H1 (cell line): ENCODE data around the gene CCDC141. TPM values are rescaled to one million over a fixed set of nuclear protein-coding genes. Genes with fewer than 3 reads are reported as not detected.

Experiments
- CTCF ChIA-PET: fragments of 300-600 bp; sonication (Branson Sonifier 250); formaldehyde crosslinking; loops from one replicate; lab custom pipeline; 2021; ENCODE audit not compliant: partially characterized antibody; lab: Charles Lee
- POLR2A ChIA-PET: fragments of 300-600 bp; sonication (Branson Sonifier 250); formaldehyde crosslinking; loops from one replicate; lab custom pipeline; 2021; ENCODE audit warnings: inconsistent platforms; ENCODE audit not compliant: partially characterized antibody; lab: Charles Lee
- DNase-seq, 2 experiments: peaks; one replicate each; pipeline versions ENCODE4 v3.0.0 to v3.0.0-alpha.2; 2010 to 2022; ENCODE audit warnings: low spot score in 2 of 2, low read depth in 1 of 2, mixed read lengths in 1 of 2
- FAIRE-seq: peaks from 2 replicates; lab custom pipeline; 2011; peaks lifted over from hg19 to GRCh38; lab: Jason Lieb, UNC
- H2AFZ ChIP-seq: 2 replicates; pipeline ENCODE4 v1.8.1; 2012; ENCODE audit warnings: low read length, inconsistent platforms
- H2AK5ac ChIP-seq: 2 replicates; pipeline ENCODE4 v1.6.1; 2013; ENCODE audit warnings: low read depth, low read length
- H2BK120ac ChIP-seq: replicated peaks from 2 replicates; pipeline ENCODE3; 2013; ENCODE audit warnings: low read depth, low read length, inconsistent platforms
- H2BK12ac ChIP-seq: 2 replicates; pipeline ENCODE4 v1.6.1; 2013; ENCODE audit warnings: low read depth, low read length
- H2BK15ac ChIP-seq: 2 replicates; pipeline ENCODE4 v1.6.1; 2013; ENCODE audit warnings: low read length
- H2BK20ac ChIP-seq: 2 replicates; pipeline ENCODE4 v1.6.1; 2013; ENCODE audit warnings: low read length
- H2BK5ac ChIP-seq: 2 replicates; pipeline ENCODE4 v1.6.1; 2013; ENCODE audit warnings: low read depth, low read length
- H3K14ac ChIP-seq: 2 replicates; pipeline ENCODE4 v1.6.1; 2013; ENCODE audit warnings: inconsistent platforms; ENCODE audit not compliant: insufficient read length
- H3K18ac ChIP-seq: 2 replicates; pipeline ENCODE4 v1.6.1; 2013; ENCODE audit warnings: low read length; ENCODE audit errors: extremely low read depth
- H3K23ac ChIP-seq: 2 replicates; pipeline ENCODE4 v1.6.1; 2013; ENCODE audit warnings: inconsistent platforms; ENCODE audit not compliant: insufficient read length
- H3K23me2 ChIP-seq: 2 replicates; pipeline ENCODE4 v1.6.1; 2013; ENCODE audit warnings: low read depth, low read length
- H3K27ac ChIP-seq: 2 replicates; pipeline ENCODE4 v1.6.1; 2011; ENCODE audit warnings: low read depth, low read length, inconsistent platforms
- H3K27me3 ChIP-seq, 4 experiments: replicated peaks in 1 of 4; 1 replicate in 1 of 4; 2 replicates in 3 of 4; pipeline versions ENCODE4 v1.6.1 to v1.8.1; 2011 to 2013; ENCODE audit warnings: low read length in 3 of 4, mild to moderate bottlenecking in 3 of 4, inconsistent platforms in 2 of 4, mixed read lengths in 2 of 4, moderate library complexity in 1 of 4; ENCODE audit not compliant: control insufficient read depth in 3 of 4, insufficient read depth in 3 of 4; ENCODE audit errors: extremely low read depth in 1 of 4
- H3K36me3 ChIP-seq, 4 experiments: 2 replicates each; pipeline versions ENCODE4 v1.6.1 to v1.8.1; 2011 to 2013; ENCODE audit warnings: mild to moderate bottlenecking in 4 of 4, low read length in 3 of 4, moderate library complexity in 2 of 4, control low read depth in 1 of 4, inconsistent platforms in 1 of 4; ENCODE audit not compliant: insufficient read depth in 4 of 4, control insufficient read depth in 2 of 4
- H3K4ac ChIP-seq: replicated peaks from 2 replicates; pipeline ENCODE3; 2013; ENCODE audit warnings: low read length, low read depth, mixed read lengths, inconsistent platforms; ENCODE audit not compliant: insufficient read length
- H3K4me1 ChIP-seq, 4 experiments: replicated peaks in 1 of 4; 1 replicate in 1 of 4; 2 replicates in 3 of 4; pipeline versions ENCODE4 v1.6.1 to v1.8.1; 2011 to 2013; ENCODE audit warnings: low read length in 3 of 4, inconsistent platforms in 2 of 4, mixed read lengths in 1 of 4; ENCODE audit not compliant: insufficient read depth in 4 of 4, control insufficient read depth in 3 of 4
- H3K4me2 ChIP-seq, 2 experiments: 2 replicates each; pipeline versions ENCODE4 v1.6.1 to v1.8.1; 2011 to 2013; ENCODE audit warnings: low read depth in 2 of 2, low read length in 2 of 2, control low read depth in 1 of 2, inconsistent platforms in 1 of 2, mild to moderate bottlenecking in 1 of 2; ENCODE audit not compliant: insufficient read depth in 1 of 2
- H3K4me3 ChIP-seq, 4 experiments: fragments of 200-600, 300-600 bp in 1 of 4; sonication (generic), shearing (Covaris generic), sonication (Bioruptor Twin) in 1 of 4; 2 replicates each; pipeline versions ENCODE4 v1.5.1 to v1.8.1; 2011 to 2016; ENCODE audit warnings: low read length in 4 of 4, low read depth in 3 of 4, control low read depth in 2 of 4, inconsistent platforms in 2 of 4, mild to moderate bottlenecking in 2 of 4, mixed read lengths in 1 of 4, moderate library complexity in 1 of 4; ENCODE audit not compliant: insufficient read depth in 2 of 4; ENCODE audit errors: extremely low read depth in 1 of 4
- H3K56ac ChIP-seq: replicated peaks from 2 replicates; pipeline ENCODE3; 2013; ENCODE audit warnings: low read depth, mild to moderate bottlenecking, mixed read lengths, low read length, inconsistent platforms; ENCODE audit not compliant: insufficient read length
- H3K79me1 ChIP-seq: 2 replicates; pipeline ENCODE4 v1.6.1; 2013; ENCODE audit warnings: low read depth, low read length, control low read depth
- H3K79me2 ChIP-seq, 2 experiments: 2 replicates each; pipeline versions ENCODE4 v1.6.1 to v1.8.1; 2012 to 2013; ENCODE audit warnings: low read length in 2 of 2, mild to moderate bottlenecking in 2 of 2, inconsistent platforms in 1 of 2; ENCODE audit not compliant: insufficient read depth in 2 of 2, control insufficient read depth in 1 of 2
- H3K9ac ChIP-seq, 4 experiments: replicated peaks in 1 of 4; 1 replicate in 1 of 4; 2 replicates in 3 of 4; pipeline versions ENCODE4 v1.6.1 to v1.8.1; 2011 to 2013; ENCODE audit warnings: low read depth in 3 of 4, low read length in 3 of 4, control low read depth in 2 of 4, mild to moderate bottlenecking in 2 of 4, moderate library complexity in 2 of 4, inconsistent platforms in 1 of 4; ENCODE audit errors: extremely low read depth in 1 of 4
- H3K9me3 ChIP-seq, 2 experiments: 2 replicates each; pipeline versions ENCODE4 v1.6.1 to v1.8.1; 2012 to 2013; ENCODE audit warnings: mild to moderate bottlenecking in 2 of 2, moderate library complexity in 2 of 2, control low read depth in 1 of 2, inconsistent platforms in 1 of 2, low read depth in 1 of 2, low read length in 1 of 2, mixed read lengths in 1 of 2; ENCODE audit not compliant: insufficient read depth in 2 of 2
- H4K20me1 ChIP-seq, 2 experiments: replicated peaks in 1 of 2; 2 replicates each; pipeline versions ENCODE3 to v1.8.1; 2011 to 2013; ENCODE audit warnings: inconsistent platforms in 2 of 2, low read length in 2 of 2, mild to moderate bottlenecking in 1 of 2; ENCODE audit not compliant: insufficient read depth in 2 of 2, control insufficient read depth in 1 of 2
- H4K5ac ChIP-seq: 2 replicates; pipeline ENCODE4 v1.6.1; 2013; ENCODE audit warnings: low read length, low read depth, mixed read lengths, inconsistent platforms; ENCODE audit not compliant: insufficient read length
- H4K8ac ChIP-seq: 2 replicates; pipeline ENCODE4 v1.8.0; 2013; ENCODE audit warnings: mild to moderate bottlenecking, moderate library complexity, low read length, inconsistent platforms; ENCODE audit not compliant: insufficient read depth; ENCODE audit errors: extremely low read depth
- H4K91ac ChIP-seq: replicated peaks from 2 replicates; pipeline ENCODE3; 2013; ENCODE audit warnings: low read length, mixed read lengths, inconsistent platforms; ENCODE audit not compliant: insufficient read length
- CHD2 ChIP-seq: IDR thresholded peaks from 2 replicates; pipeline ENCODE4 v1.6.1; 2012; ENCODE audit warnings: low read length, improper control_type of control experiment
- CTBP2 ChIP-seq: IDR thresholded peaks from 2 replicates; pipeline ENCODE4 v1.7.0; 2011; ENCODE audit warnings: borderline replicate concordance, mild to moderate bottlenecking, moderate library complexity, mixed read lengths, low read length; ENCODE audit not compliant: insufficient read depth, insufficient read length
- KDM1A ChIP-seq: fragments of 200-600, 300-600 bp; sonication (generic); IDR thresholded peaks from 2 replicates; pipeline ENCODE4 v1.7.1; 2016; ENCODE audit warnings: mild to moderate bottlenecking, low read length, borderline replicate concordance
- POU5F1 ChIP-seq: IDR thresholded peaks from 2 replicates; pipeline ENCODE4 v1.6.1; 2011; ENCODE audit warnings: low read depth, mild to moderate bottlenecking, low read length, moderate library complexity
- RAD21 ChIP-seq, 2 experiments: IDR thresholded peaks in 1 of 2; conservative IDR thresholded peaks in 1 of 2; 2 replicates each; pipeline ENCODE4 v1.6.1; 2011; ENCODE audit warnings: low read depth in 2 of 2, low read length in 2 of 2, improper control_type of control experiment in 1 of 2, inconsistent platforms in 1 of 2, mild to moderate bottlenecking in 1 of 2, moderate library complexity in 1 of 2
- SAP30 ChIP-seq: fragments of 300-600 bp; sonication (generic); IDR thresholded peaks from 2 replicates; pipeline ENCODE4 v1.7.1; 2012; ENCODE audit warnings: low read length, moderate library complexity, mild to moderate bottlenecking, inconsistent platforms; ENCODE audit not compliant: insufficient read depth, insufficient replicate concordance
- SP2 ChIP-seq: IDR thresholded peaks from 2 replicates; pipeline ENCODE4 v1.6.1; 2012; ENCODE audit warnings: mild to moderate bottlenecking, low read length, inconsistent platforms
- SRF ChIP-seq: IDR thresholded peaks from 2 replicates; pipeline ENCODE4 v1.6.1; 2011; ENCODE audit warnings: mild to moderate bottlenecking, low read depth, low read length, moderate library complexity
- TCF12 ChIP-seq: IDR thresholded peaks from 2 replicates; pipeline ENCODE4 v1.6.1; 2011; ENCODE audit warnings: low read depth, mild to moderate bottlenecking, low read length
- YY1 ChIP-seq: IDR thresholded peaks from 2 replicates; pipeline ENCODE4 v1.6.1; 2011; ENCODE audit warnings: low read depth, mild to moderate bottlenecking, low read length
- WGBS, 2 experiments: shearing (Covaris generic) in 1 of 2; methylation state at CpG; one replicate each; pipeline versions ENCODE4 v1.1.6 to v1.1.7; 2013 to 2015; ENCODE audit warnings: low lambda C conversion rate in 2 of 2, mixed read lengths in 2 of 2, inconsistent platforms in 1 of 2, low coverage in 1 of 2, missing lambda C conversion rate in 1 of 2; ENCODE audit not compliant: insufficient replicate concordance in 2 of 2, insufficient coverage in 1 of 2, insufficient read length in 1 of 2; ENCODE audit errors: extremely low coverage in 1 of 2, missing lambda C conversion rate in 1 of 2; 5-methylcytosine and 5-hydroxymethylcytosine counted together
- polyA plus RNA-seq, 7 experiments: library from polyadenylated mRNA; depleted of rRNA in 3 of 7; stranded (reverse) in 5 of 7; unstranded in 2 of 7; fragments of >200 nt in 5 of 7; fragments of 200-250 nt in 2 of 7; gene quantifications; 1 replicate in 5 of 7; 2 replicates in 1 of 7; 4 replicates in 1 of 7; pipeline versions ENCODE4 v1.2.1 to v1.2.3, GENCODE V29; 2011 to 2013; ENCODE audit warnings: missing spikeins in 2 of 7, mixed read lengths in 2 of 7
- total RNA-seq: library from RNA; stranded (reverse); fragmentation: NEBNext Ultra II Directional; extraction: Animal tissue kit (Norgen Biotek cat#: 25700); gene quantifications from 2 replicates; pipeline ENCODE4 v1.2.1, GENCODE V29; 2021

Gene CCDC141
- total and polyA plus RNA-seq, 2 of the 8 experiments (the other 6 are each of a cell fraction or from before 2014, with no cell fraction given): 0.56 to 21.6 TPM

GRCh38 chr2:178993788-178994187 lies 56.1 kb downstream of the CCDC141 start:
- Histone ChIP-seq H3K4me2 (no peak overlapping the region), H3K4me3 (no peak overlapping the region), H2AFZ (no peak overlapping the region), H3K9me3 (peaks cover 9 to 10% of the 10 kb centered on the region in 2 experiments), H2BK15ac (no peak overlapping the region), H3K79me1 (no peaks in the 10 kb centered on the region), H3K23ac (no peak overlapping the region), H3K56ac (no peak overlapping the region), H4K91ac (no peak overlapping the region), H3K18ac (no peak overlapping the region), H4K8ac (no peak overlapping the region), H4K5ac (no peak overlapping the region), H3K9ac (no peak overlapping the region), H2BK5ac (no peak overlapping the region), H2BK20ac (no peak overlapping the region), H2BK120ac (no peak overlapping the region), H3K27me3 (no peaks in the 10 kb centered on the region), H3K4me1 (no peaks in the 10 kb centered on the region), H3K36me3 (peaks cover 0 to 2% (median 0%) of the 10 kb centered on the region in 4 experiments; a peak in 1 of 8 replicates), H3K4ac (no peak overlapping the region), H3K27ac (no peak overlapping the region), H2AK5ac (no peak overlapping the region), H2BK12ac (no peak overlapping the region), H3K79me2 (no peaks in the 10 kb centered on the region), H3K23me2 (no peaks in the 10 kb centered on the region), H3K14ac (no peak overlapping the region), H4K20me1 (no peaks in the 10 kb centered on the region)
- DNase-seq (no peak), FAIRE-seq (no peak)
- ChIA-PET CTCF (interaction anchor here (0.7 to 2.2 kb wide), 4 partner anchors 26 to 198 kb away, joined by 3 to 8 read pairs (median 5); no protein-coding TSS in a partner anchor), POLR2A (no interaction called here)
- WGBS, 2 experiments: 89% methylated on average over 2 of the region's 2 CpGs; no CpG with 5 or more reads in 1 of the 2 experiments
- TF ChIP-seq CHD2 (no peak), SP2 (no peak), KDM1A (no peak), TCF12 (no peak), SRF (no peak), CTBP2 (no peak), RAD21 (IDR thresholded peaks at IDR 0.05 in 1 of 2, conservative IDR thresholded peaks at IDR 0.05 in 1 of 2; ENCODE audit: low read depth in 2 of 2, low read length in 2 of 2) (no peak), POU5F1 (no peak), YY1 (no peak), SAP30 (no peak)
